ENCODE measurements around the gene SV2B.

The SV2B gene

DNA sequence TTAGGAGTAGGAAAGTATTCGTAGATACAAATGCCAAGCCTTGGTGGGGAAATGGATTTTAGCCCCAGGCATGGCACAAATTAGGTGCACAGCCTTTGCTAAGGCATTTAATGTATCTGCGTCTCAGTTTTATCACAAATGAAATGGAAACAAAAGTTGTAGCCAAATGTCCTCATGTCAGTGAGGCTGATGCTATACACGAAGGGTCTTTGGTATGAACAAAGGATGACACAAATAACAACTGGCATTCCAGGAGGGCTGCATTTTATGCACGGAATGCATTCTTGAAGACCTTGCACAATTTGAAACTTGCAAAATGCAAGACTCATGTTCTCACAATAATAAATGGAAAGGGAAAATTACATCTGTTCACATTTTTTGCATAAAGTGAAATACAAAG, 181.9 kb downstream of the SV2B start:
- FAIRE-seq (no peak), DNase-seq (ENCODE audit: insufficient read length, low spot score) (no peak)
- TF ChIP-seq PAX5 (IDR thresholded peaks at IDR 0.05; ENCODE audit: insufficient read depth, low read length, severe bottlenecking) (no peak), POLR2AphosphoS5 (IDR thresholded peaks at IDR 0.05; ENCODE audit: low read depth, low read length) (no peak), SPI1 (IDR thresholded peaks at IDR 0.05; ENCODE audit: low read depth, low read length) (no peak), POU2F2 (IDR thresholded peaks at IDR 0.05; ENCODE audit: low read depth, low read length) (no peak), POLR2A (IDR thresholded peaks at IDR 0.05; ENCODE audit: low read depth, low read length) (no peak), TAF1 (IDR thresholded peaks at IDR 0.05; ENCODE audit: low read depth, low read length) (no peak)

DNA sequence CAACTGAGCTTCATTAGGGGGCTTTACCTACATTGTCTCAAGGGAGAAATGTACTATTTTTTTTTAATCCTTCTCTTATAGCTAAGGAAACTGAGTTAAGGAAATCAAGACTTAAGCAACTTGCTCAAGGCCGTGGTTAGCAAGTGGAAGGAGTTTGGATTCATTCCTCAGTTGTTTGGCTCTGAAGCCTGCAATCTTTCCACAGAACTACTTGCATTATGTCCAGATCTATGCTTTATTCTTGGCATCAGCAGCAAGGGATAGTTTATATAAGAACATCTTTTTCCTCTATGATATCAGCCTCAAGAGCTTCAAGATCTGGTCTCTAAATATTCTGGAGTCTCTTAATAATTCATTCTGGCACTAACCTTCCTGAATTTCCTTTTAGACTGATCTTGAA, 182.4 kb downstream of the SV2B start:
- FAIRE-seq (no peak), DNase-seq (ENCODE audit: insufficient read length, low spot score) (no peak)
- TF ChIP-seq TAF1 (IDR thresholded peaks at IDR 0.05; ENCODE audit: low read depth, low read length) (no peak), POU2F2 (IDR thresholded peaks at IDR 0.05; ENCODE audit: low read depth, low read length) (no peak), POLR2AphosphoS5 (IDR thresholded peaks at IDR 0.05; ENCODE audit: low read depth, low read length) (no peak), SPI1 (IDR thresholded peaks at IDR 0.05; ENCODE audit: low read depth, low read length) (no peak), POLR2A (IDR thresholded peaks at IDR 0.05; ENCODE audit: low read depth, low read length) (no peak), PAX5 (IDR thresholded peaks at IDR 0.05; ENCODE audit: insufficient read depth, low read length, severe bottlenecking) (no peak)

DNA sequence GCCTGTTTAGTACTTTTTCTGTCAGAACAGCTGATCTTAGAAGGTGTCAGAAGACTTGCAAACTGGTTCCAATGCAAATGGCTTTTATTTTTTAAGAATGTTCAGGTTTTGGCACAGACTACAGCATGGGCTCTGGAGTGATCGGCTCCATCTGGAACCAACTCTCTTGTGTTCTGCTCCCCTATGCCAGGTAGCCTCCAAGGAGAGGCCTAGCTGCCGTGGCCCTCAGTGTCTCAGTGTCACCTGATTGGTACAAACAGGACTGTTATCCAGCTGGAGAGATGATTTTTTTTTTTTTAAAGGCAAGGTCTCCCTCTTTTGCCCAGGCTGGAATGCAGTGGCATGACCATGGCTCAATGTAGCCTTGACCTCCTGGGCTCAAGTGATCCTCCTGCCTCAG, 183.1 kb downstream of the SV2B start:
- TF ChIP-seq SPI1 (IDR thresholded peaks at IDR 0.05; ENCODE audit: low read depth, low read length) (no peak), TAF1 (IDR thresholded peaks at IDR 0.05; ENCODE audit: low read depth, low read length) (no peak), PAX5 (IDR thresholded peaks at IDR 0.05; ENCODE audit: insufficient read depth, low read length, severe bottlenecking) (no peak), POLR2A (IDR thresholded peaks at IDR 0.05; ENCODE audit: low read depth, low read length) (no peak), POU2F2 (IDR thresholded peaks at IDR 0.05; ENCODE audit: low read depth, low read length) (no peak), POLR2AphosphoS5 (IDR thresholded peaks at IDR 0.05; ENCODE audit: low read depth, low read length) (no peak)
- FAIRE-seq (no peak), DNase-seq (ENCODE audit: insufficient read length, low spot score) (no peak)

DNA sequence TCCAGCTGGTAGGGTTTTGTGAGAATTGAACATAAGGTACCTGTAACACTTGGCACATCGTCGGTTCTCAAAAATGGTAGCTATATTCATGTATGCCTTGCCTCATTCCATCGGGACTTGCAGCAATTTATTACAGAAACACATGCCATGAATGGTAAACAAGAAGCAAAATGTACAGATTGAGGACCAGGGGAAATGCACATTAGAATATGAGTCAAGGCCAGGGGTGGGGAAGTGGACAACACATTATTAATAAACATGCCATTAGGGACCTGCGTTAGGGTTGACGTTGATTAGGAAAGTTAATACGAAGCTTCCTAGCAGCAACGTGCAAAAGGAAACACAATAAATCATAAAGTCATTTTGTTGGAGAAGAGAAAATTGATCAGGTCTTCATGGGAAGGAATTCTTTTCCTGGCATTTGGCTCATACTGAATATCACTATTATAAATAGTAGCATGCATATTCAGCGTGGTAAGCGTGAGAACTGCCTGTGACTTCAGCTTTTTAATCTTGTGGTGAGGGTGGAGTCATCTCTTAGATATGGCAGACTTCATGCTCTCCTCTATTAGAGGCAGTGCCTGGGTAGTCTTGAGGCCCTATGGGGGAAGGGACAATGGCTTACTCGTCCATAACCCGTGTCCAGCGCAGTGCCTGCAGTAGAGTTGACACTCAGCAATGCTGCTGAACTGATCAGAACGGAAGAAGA, 184.9 kb downstream of the SV2B start:
- TF ChIP-seq SPI1 (IDR thresholded peaks at IDR 0.05; ENCODE audit: low read depth, low read length) (no peak), POU2F2 (IDR thresholded peaks at IDR 0.05; ENCODE audit: low read depth, low read length) (no peak), POLR2A (IDR thresholded peaks at IDR 0.05; ENCODE audit: low read depth, low read length) (no peak), TAF1 (IDR thresholded peaks at IDR 0.05; ENCODE audit: low read depth, low read length) (no peak), PAX5 (IDR thresholded peaks at IDR 0.05; ENCODE audit: insufficient read depth, low read length, severe bottlenecking) (no peak)
- FAIRE-seq = no peak
- DNase-seq (ENCODE audit: insufficient read length, low spot score) = no peak

DNA sequence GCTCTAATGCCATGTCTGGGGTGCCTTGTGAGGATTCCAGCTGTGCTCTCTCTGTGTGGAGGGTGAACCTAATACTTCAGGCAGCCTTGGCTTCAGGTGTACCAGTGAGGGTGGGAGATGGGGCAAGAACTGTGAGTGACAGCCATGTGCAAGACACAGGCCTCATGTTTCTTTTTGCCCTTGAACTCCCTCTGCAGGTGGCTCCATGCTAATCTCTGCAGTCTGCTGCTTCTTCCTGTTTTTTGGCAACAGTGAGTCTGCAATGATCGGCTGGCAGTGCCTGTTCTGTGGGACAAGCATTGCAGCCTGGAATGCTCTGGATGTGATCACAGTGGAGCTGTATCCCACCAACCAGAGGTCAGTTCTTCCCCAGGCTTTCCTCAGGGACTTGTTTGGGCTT, 189.3 kb downstream of the SV2B start:
- TF ChIP-seq TAF1 (IDR thresholded peaks at IDR 0.05; ENCODE audit: low read depth, low read length) (no peak), PAX5 (IDR thresholded peaks at IDR 0.05; ENCODE audit: insufficient read depth, low read length, severe bottlenecking) (no peak), SPI1 (IDR thresholded peaks at IDR 0.05; ENCODE audit: low read depth, low read length) (no peak), POLR2A (IDR thresholded peaks at IDR 0.05; ENCODE audit: low read depth, low read length) (no peak), POLR2AphosphoS5 (IDR thresholded peaks at IDR 0.05; ENCODE audit: low read depth, low read length) (no peak), POU2F2 (IDR thresholded peaks at IDR 0.05; ENCODE audit: low read depth, low read length) (no peak)
- FAIRE-seq (no peak), DNase-seq (ENCODE audit: insufficient read length, low spot score) (no peak)

DNA sequence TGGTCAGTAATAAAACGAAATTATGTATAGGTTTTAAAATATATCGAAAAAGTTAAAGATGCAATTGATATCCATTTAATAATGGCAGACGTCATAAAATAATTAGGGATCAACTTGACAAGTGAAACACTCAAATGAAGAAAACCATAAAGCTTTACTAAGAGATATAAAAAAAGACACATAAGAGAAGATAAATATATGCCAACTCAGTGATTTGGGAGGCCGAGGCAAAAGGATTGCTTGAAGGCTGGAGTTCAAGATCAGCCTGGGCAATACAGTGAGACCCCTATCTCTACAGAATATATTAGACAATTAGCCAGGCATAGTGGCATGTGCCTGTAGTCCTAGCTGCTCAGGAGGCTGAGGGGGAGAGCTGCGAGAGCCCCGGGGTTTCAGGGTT, 190.5 kb downstream of the SV2B start:
- FAIRE-seq = no peak
- no peak for DNase-seq (ENCODE audit: insufficient read length, low spot score)
- no peak for TF ChIP-seq TAF1 (IDR thresholded peaks at IDR 0.05; ENCODE audit: low read depth, low read length)
- TF ChIP-seq PAX5 (IDR thresholded peaks at IDR 0.05; ENCODE audit: insufficient read depth, low read length, severe bottlenecking) = no peak
- no peak for TF ChIP-seq POU2F2 (IDR thresholded peaks at IDR 0.05; ENCODE audit: low read depth, low read length)
- no peak for TF ChIP-seq POLR2AphosphoS5 (IDR thresholded peaks at IDR 0.05; ENCODE audit: low read depth, low read length)
- TF ChIP-seq POLR2A (IDR thresholded peaks at IDR 0.05; ENCODE audit: low read depth, low read length) = no peak
- no peak for TF ChIP-seq SPI1 (IDR thresholded peaks at IDR 0.05; ENCODE audit: low read depth, low read length)

DNA sequence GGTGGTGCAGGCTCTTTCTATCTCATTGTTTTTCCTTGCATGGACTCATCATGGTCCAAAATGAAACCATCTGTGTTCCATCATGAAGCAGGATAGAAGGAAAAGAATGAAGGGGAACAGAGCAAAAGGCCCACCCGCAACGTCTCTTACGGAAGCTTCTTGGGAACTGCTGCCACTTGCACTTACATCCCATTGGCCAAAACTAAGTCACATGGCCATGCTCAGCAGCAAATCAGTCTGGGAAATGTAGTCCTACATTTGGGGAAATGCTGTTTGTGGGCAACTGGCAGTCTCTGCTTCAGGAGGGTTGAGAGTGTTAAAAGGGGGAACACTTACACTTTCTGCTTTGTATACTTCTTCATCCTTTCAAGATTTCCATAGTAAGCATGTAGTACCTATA, 191.6 kb downstream of the SV2B start:
- TF ChIP-seq TAF1 (IDR thresholded peaks at IDR 0.05; ENCODE audit: low read depth, low read length) (no peak), SPI1 (IDR thresholded peaks at IDR 0.05; ENCODE audit: low read depth, low read length) (no peak), POLR2AphosphoS5 (IDR thresholded peaks at IDR 0.05; ENCODE audit: low read depth, low read length) (no peak), POLR2A (IDR thresholded peaks at IDR 0.05; ENCODE audit: low read depth, low read length) (no peak), PAX5 (IDR thresholded peaks at IDR 0.05; ENCODE audit: insufficient read depth, low read length, severe bottlenecking) (no peak)
- no peak for DNase-seq (ENCODE audit: insufficient read length, low spot score)
- no peak for FAIRE-seq

DNA sequence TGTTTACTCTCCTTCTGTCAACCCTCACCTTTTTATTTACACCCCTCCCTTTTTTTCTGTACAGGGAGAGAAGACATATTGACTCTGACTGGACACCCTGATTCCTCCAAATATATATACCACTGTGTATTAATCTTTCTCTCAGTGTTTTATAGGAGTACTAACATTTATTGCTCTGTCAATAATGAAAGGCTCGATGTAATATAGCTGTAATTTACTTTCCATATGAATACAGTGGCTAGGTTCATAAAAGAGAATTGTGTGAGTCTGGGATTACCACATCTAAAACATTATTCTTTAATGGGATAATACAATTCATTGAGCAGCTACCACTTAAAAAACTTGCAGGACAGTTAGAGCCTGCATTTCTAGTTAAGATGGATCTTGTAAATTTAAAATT, 194.3 kb downstream of the SV2B start:
- DNase-seq (ENCODE audit: insufficient read length, low spot score) (no peak), FAIRE-seq (no peak)
- TF ChIP-seq PAX5 (IDR thresholded peaks at IDR 0.05; ENCODE audit: insufficient read depth, low read length, severe bottlenecking) (no peak), SPI1 (IDR thresholded peaks at IDR 0.05; ENCODE audit: low read depth, low read length) (no peak), POLR2AphosphoS5 (IDR thresholded peaks at IDR 0.05; ENCODE audit: low read depth, low read length) (no peak), POU2F2 (IDR thresholded peaks at IDR 0.05; ENCODE audit: low read depth, low read length) (no peak), TAF1 (IDR thresholded peaks at IDR 0.05; ENCODE audit: low read depth, low read length) (no peak), POLR2A (IDR thresholded peaks at IDR 0.05; ENCODE audit: low read depth, low read length) (no peak)

DNA sequence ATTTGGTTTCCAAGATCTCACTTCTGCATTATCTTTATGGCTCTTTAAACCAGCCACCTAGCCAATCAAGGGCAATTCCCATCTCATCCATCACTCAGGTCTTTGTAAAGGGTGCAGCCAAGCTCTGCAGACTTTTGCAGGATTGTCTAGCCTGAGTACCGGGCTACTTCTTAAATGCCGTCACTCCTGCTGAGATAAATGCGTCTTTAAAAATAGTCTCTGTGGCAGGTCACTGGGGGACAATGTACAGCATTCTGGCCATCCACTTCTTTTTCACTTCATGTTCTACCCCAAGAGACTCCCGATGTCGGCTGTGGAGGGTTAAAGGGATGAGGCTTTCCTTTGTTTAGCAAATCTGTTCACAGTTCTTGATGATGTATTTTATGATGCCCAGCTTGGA, 194.7 kb downstream of the SV2B start:
- TF ChIP-seq POU2F2 (IDR thresholded peaks at IDR 0.05; ENCODE audit: low read depth, low read length) (no peak), TAF1 (IDR thresholded peaks at IDR 0.05; ENCODE audit: low read depth, low read length) (no peak)
- FAIRE-seq (no peak), DNase-seq (ENCODE audit: insufficient read length, low spot score) (no peak)

DNA sequence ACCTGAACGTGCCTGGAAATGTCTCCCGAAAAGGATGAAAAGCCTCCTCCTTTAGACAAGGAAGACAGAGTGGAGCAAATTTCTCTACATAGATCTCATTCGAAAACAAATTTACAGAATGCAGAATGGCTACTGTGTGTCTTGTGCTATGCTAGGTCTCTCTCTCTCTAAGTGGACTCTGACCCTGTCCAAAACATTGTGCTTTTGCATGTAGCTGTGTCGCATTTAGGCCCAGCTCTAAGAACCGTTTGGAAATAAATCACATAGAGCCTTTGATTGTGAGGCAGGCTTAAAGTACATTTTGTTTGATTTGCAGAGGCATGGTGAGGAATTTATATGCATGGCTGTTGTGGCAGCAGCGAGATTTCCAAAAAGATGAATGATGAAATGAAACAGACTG, 198.0 kb downstream of the SV2B start:
- TF ChIP-seq POLR2A (IDR thresholded peaks at IDR 0.05; ENCODE audit: low read depth, low read length) (no peak), POLR2AphosphoS5 (IDR thresholded peaks at IDR 0.05; ENCODE audit: low read depth, low read length) (no peak), POU2F2 (IDR thresholded peaks at IDR 0.05; ENCODE audit: low read depth, low read length) (no peak), TAF1 (IDR thresholded peaks at IDR 0.05; ENCODE audit: low read depth, low read length) (no peak), SPI1 (IDR thresholded peaks at IDR 0.05; ENCODE audit: low read depth, low read length) (no peak), PAX5 (IDR thresholded peaks at IDR 0.05; ENCODE audit: insufficient read depth, low read length, severe bottlenecking) (no peak)
- FAIRE-seq = no peak
- no peak for DNase-seq (ENCODE audit: insufficient read length, low spot score)
